H1 (cell line): ENCODE measurements around the gene DUSP23. TPM values are rescaled to one million over a fixed set of nuclear protein-coding genes. Genes with fewer than 3 reads are reported as not detected.

Experiments used
- KDM5A ChIP-seq: fragments of 200-600 bp; IDR thresholded peaks from 2 replicates; pipeline ENCODE4 v1.7.1; 2012; ENCODE audit warnings: mild to moderate bottlenecking, low read length, inconsistent platforms, mixed read lengths
- POU5F1 ChIP-seq: IDR thresholded peaks from 2 replicates; pipeline ENCODE4 v1.6.1; 2011; ENCODE audit warnings: low read depth, mild to moderate bottlenecking, low read length, moderate library complexity
- TBP ChIP-seq: IDR thresholded peaks from 2 replicates; pipeline ENCODE4 v1.6.1; 2011; ENCODE audit warnings: low read depth, low read length, improper control_type of control experiment
- YY1 ChIP-seq: IDR thresholded peaks from 2 replicates; pipeline ENCODE4 v1.6.1; 2011; ENCODE audit warnings: low read depth, mild to moderate bottlenecking, low read length
- ZNF274 ChIP-seq: IDR thresholded peaks from 2 replicates; pipeline ENCODE4 v1.7.0; 2012; ENCODE audit warnings: low read length, borderline replicate concordance; ENCODE audit errors: extremely low read depth
- polyA plus RNA-seq, 7 experiments: library from polyadenylated mRNA; depleted of rRNA in 3 of 7; stranded (reverse) in 5 of 7; unstranded in 2 of 7; fragments of >200 nt in 5 of 7; fragments of 200-250 nt in 2 of 7; gene quantifications; 1 replicate in 5 of 7; 2 replicates in 1 of 7; 4 replicates in 1 of 7; pipeline versions ENCODE4 v1.2.1 to v1.2.3, GENCODE V29; 2011 to 2013; ENCODE audit warnings: missing spikeins in 2 of 7, mixed read lengths in 2 of 7
- total RNA-seq: library from RNA; stranded (reverse); fragmentation: NEBNext Ultra II Directional; extraction: Animal tissue kit (Norgen Biotek cat#: 25700); gene quantifications from 2 replicates; pipeline ENCODE4 v1.2.1, GENCODE V29; 2021
- TF ChIP-seq, protein P1 (sequence below): IDR thresholded peaks from 2 replicates; pipeline ENCODE4 v1.6.1; 2011; ENCODE audit warnings: low read depth, mild to moderate bottlenecking, low read length; ENCODE audit not compliant: insufficient read depth

Gene DUSP23
- total and polyA plus RNA-seq, 2 of the 8 experiments (the other 6 are each of a cell fraction or from before 2014, with no cell fraction given), result 45.8 to 80.1 TPM

GRCh38 chr1:159780583-159781582 lies at the start of gene DUSP23 (continued):
- TF ChIP-seq KDM5A, result no peak
- TF ChIP-seq POU5F1, result no peak
- TF ChIP-seq TBP, result peak; percentile 62; the same call in 1 of the 2 replicates
- TF ChIP-seq, protein P1, sequence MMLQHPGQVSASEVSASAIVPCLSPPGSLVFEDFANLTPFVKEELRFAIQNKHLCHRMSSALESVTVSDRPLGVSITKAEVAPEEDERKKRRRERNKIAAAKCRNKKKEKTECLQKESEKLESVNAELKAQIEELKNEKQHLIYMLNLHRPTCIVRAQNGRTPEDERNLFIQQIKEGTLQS, result no peak
- TF ChIP-seq YY1, result no peak
- no peak for TF ChIP-seq ZNF274
